ENCODE results near the gene SLC25A31.
A peak's percentile ranks its signal among the peaks of the same experiment; 100 is the strongest.

The SLC25A31 gene

GRCh38 chr4:127730142-127730913, at the start of gene SLC25A31:
Gene SLC25A31 (plus strand): TSS chr4:127730400. CDS start chr4:127730546, 146 bp downstream.
- DNase-seq (ENCODE audit: low spot score) = no peak
- in situ Hi-C loops (cut with MboI; ENCODE audit: low pct_unique_long_range_greater_than_20kb, low sequenced_read_pairs, unreplicated experiment) = no loop called here
- no peak for TF ChIP-seq CTCF (IDR thresholded peaks at IDR 0.05; ENCODE audit: extremely low read depth, insufficient read depth, missing control alignments)

- in situ Hi-C loops (cut with MboI; ENCODE audit: low pct_unique_long_range_greater_than_20kb, low sequenced_read_pairs, unreplicated experiment) = no loop called here
- TF ChIP-seq CTCF (IDR thresholded peaks at IDR 0.05; ENCODE audit: extremely low read depth, insufficient read depth, missing control alignments) = no peak
- no peak for DNase-seq (ENCODE audit: low spot score)
These were observed 44.9 kb upstream of the SLC25A31 start for GRCh38 chr4:127685292-127685691.

- DNase-seq (ENCODE audit: low spot score) = no peak
- TF ChIP-seq CTCF (IDR thresholded peaks at IDR 0.05; ENCODE audit: extremely low read depth, insufficient read depth, missing control alignments) = no peak
- in situ Hi-C loops (cut with MboI; ENCODE audit: low pct_unique_long_range_greater_than_20kb, low sequenced_read_pairs, unreplicated experiment) = no loop called here
These were observed 43.5 kb upstream of the SLC25A31 start for GRCh38 chr4:127686658-127687057.

DNA sequence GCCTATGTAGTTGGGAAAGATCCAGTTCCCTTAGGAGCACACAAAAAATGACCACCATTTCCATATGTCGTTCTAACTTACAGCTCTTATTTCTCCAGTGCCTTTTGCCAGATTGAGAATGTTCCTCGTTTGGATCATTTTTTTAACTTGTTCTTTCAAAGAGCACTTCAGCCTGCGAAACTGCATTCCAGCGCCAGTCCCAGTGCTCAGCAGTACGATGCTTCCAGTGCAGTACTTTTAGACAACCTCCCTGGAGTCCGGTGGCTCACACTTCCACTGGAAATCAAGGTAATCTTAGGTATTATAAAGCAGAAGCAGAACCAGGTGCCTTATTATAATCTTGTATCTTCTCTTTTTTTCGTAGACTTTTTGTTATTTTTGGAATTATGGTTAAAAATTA, 42.6 kb upstream of the SLC25A31 start:
- DNase-seq (ENCODE audit: low spot score) = no peak
- no peak for TF ChIP-seq CTCF (IDR thresholded peaks at IDR 0.05; ENCODE audit: extremely low read depth, insufficient read depth, missing control alignments)
- in situ Hi-C loops (cut with MboI; ENCODE audit: low pct_unique_long_range_greater_than_20kb, low sequenced_read_pairs, unreplicated experiment) = no loop called here

DNA sequence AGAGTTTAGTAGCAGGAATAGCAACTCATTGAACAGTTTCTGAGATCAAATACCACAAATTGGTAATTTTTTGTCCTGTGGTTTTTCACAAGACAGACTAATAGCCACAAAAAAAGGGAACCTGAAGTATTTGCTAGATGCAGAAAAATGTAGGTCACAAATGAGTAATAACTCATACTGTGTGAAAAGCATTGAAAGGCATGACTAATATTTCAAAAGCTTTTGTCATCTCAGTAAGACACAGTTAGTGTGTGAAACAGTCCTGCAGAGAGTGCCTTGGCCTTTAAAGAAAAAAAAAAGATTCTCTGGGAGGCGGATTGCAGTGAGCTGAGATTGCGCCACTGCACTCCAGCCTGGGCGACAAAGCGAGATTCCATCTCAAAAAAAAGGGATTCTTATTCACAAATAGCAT, 31.4 kb upstream of the SLC25A31 start:
- no peak for TF ChIP-seq CTCF (IDR thresholded peaks at IDR 0.05; ENCODE audit: extremely low read depth, insufficient read depth, missing control alignments)
- in situ Hi-C loops (cut with MboI; ENCODE audit: low pct_unique_long_range_greater_than_20kb, low sequenced_read_pairs, unreplicated experiment) = no loop called here
- peak; percentile 59 for DNase-seq (ENCODE audit: low spot score)

DNA sequence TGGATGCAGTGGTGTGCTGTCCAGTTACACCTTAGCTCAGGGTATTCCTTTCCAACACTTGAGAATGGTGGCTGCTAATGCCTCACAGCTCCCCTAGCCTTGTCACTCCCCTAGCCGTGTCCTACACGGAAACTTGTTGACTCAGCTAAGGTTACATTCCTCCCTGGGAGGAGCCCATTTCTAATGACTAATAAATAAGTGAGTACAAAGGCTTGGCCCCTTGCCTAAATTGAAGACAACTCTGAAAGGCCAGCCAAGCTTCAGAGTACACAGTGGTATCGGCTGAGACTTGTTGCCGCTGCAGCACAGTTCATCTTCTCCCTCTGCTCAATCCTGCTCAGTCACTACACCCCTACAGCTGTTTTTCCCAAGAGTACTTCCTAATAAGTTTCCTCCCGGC, 21.2 kb upstream of the SLC25A31 start:
- no peak for TF ChIP-seq CTCF (IDR thresholded peaks at IDR 0.05; ENCODE audit: extremely low read depth, insufficient read depth, missing control alignments)
- DNase-seq (ENCODE audit: low spot score) = no peak
- in situ Hi-C loops (cut with MboI; ENCODE audit: low pct_unique_long_range_greater_than_20kb, low sequenced_read_pairs, unreplicated experiment) = no loop called here
